Lower leg skin (tissue), 3 donors: ENCODE measurements around the gene PDZRN4.

ENCODE experiments used
- POLR2A ChIP-seq, 2 donors: fragments of 450-650 bp; IDR thresholded peaks; one replicate each; pipeline ENCODE4 v1.6.1; 2016 to 2017; ENCODE audit warnings: antibody characterized with exemption in 2 of 2, mild to moderate bottlenecking in 1 of 2, moderate library complexity in 1 of 2
- TF ChIP-seq, protein P1 (sequence below), 3 donors: fragments of 450-650 bp; IDR thresholded peaks; one replicate each; pipeline ENCODE4 v1.5.1; 2016; ENCODE audit warnings: antibody characterized with exemption in 3 of 3, mild to moderate bottlenecking in 3 of 3, moderate library complexity in 2 of 3

- TF ChIP-seq, protein P1, sequence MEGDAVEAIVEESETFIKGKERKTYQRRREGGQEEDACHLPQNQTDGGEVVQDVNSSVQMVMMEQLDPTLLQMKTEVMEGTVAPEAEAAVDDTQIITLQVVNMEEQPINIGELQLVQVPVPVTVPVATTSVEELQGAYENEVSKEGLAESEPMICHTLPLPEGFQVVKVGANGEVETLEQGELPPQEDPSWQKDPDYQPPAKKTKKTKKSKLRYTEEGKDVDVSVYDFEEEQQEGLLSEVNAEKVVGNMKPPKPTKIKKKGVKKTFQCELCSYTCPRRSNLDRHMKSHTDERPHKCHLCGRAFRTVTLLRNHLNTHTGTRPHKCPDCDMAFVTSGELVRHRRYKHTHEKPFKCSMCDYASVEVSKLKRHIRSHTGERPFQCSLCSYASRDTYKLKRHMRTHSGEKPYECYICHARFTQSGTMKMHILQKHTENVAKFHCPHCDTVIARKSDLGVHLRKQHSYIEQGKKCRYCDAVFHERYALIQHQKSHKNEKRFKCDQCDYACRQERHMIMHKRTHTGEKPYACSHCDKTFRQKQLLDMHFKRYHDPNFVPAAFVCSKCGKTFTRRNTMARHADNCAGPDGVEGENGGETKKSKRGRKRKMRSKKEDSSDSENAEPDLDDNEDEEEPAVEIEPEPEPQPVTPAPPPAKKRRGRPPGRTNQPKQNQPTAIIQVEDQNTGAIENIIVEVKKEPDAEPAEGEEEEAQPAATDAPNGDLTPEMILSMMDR (IDR thresholded peaks at IDR 0.05) = no peak
- no peak for TF ChIP-seq POLR2A (IDR thresholded peaks at IDR 0.05)
Measured at GRCh38 chr12:41361738-41362137, 173.6 kb downstream of the PDZRN4 start.
